ENCODE results near the gene MYO3A. TPM values are rescaled to one million over a fixed set of nuclear protein-coding genes. Genes with fewer than 3 reads are reported as not detected.

MYO3A gene
- polyA plus RNA-seq, 1 donor (not counting 4 experiments of a cell fraction or from before 2014, with no cell fraction given) = not detected

GRCh38 chr10:26046073-26046700 lies 112.2 kb downstream of the MYO3A start:
- no peaks in the 10 kb centered on the region for H3K27me3 ChIP-seq (ENCODE audit: control insufficient read depth, extremely low read depth, insufficient read depth, low read length)
- no peaks in the 10 kb centered on the region for H4K20me1 ChIP-seq (ENCODE audit: control insufficient read depth, extremely low read depth, insufficient read depth, low read length)
- no peaks in the 10 kb centered on the region for H3K9me1 ChIP-seq (ENCODE audit: control insufficient read depth, extremely low read depth, insufficient read depth, low read length)
- TF ChIP-seq EZH2 (IDR thresholded peaks at IDR 0.05; ENCODE audit: low read length) (no peak), CTCF (optimal IDR thresholded peaks at IDR 0.05 in 1 of 3, IDR thresholded peaks at IDR 0.05 in 1 of 3, conservative IDR thresholded peaks at IDR 0.05 in 1 of 3; ENCODE audit: extremely low read depth in 1 of 3, insufficient read depth in 2 of 3, low read length in 3 of 3) (no peak)
- no peak overlapping the region for H3K9ac ChIP-seq (ENCODE audit: control insufficient read depth, extremely low read depth, insufficient read depth, low read length)
- H3K4me2 ChIP-seq (ENCODE audit: control insufficient read depth, extremely low read depth, insufficient read depth, low read depth, low read length) = no peak overlapping the region
- no peak for FAIRE-seq
- no peaks in the 10 kb centered on the region for H3K4me1 ChIP-seq (ENCODE audit: control insufficient read depth, extremely low read depth, insufficient read depth, low read length)
- no peaks in the 10 kb centered on the region for H3K9me3 ChIP-seq (ENCODE audit: control insufficient read depth, low read depth, low read length)
- DNase-seq (ENCODE audit: low read depth, low spot score) = no peak
- no peak overlapping the region for H2AFZ ChIP-seq (ENCODE audit: control insufficient read depth, low read length)
- H3K36me3 ChIP-seq (ENCODE audit: control insufficient read depth in 2 of 2, extremely low read depth in 1 of 2, insufficient read depth in 2 of 2, low read length in 2 of 2) = no peaks in the 10 kb centered on the region
- H3K4me3 ChIP-seq (ENCODE audit: control insufficient read depth in 2 of 3, extremely low read depth in 1 of 3, insufficient read depth in 2 of 3, low read depth in 1 of 3, low read length in 3 of 3) = no peak overlapping the region
- dilution Hi-C loops (cut with MboI; ENCODE audit: extremely low pct_ligation_motif_present, low sequenced_read_pairs) = no loop called here
- H3K79me2 ChIP-seq (ENCODE audit: control insufficient read depth, insufficient read depth, low read length) = no peaks in the 10 kb centered on the region
- no peak overlapping the region for H3K27ac ChIP-seq (ENCODE audit: control insufficient read depth, insufficient read depth, low read length)

- Histone ChIP-seq H2AFZ (ENCODE audit: control insufficient read depth, low read length) (no peak overlapping the region), H3K27ac (ENCODE audit: control insufficient read depth, insufficient read depth, low read length) (no peak overlapping the region), H3K9me3 (ENCODE audit: control insufficient read depth, low read depth, low read length) (peaks cover under 1% of the 10 kb centered on the region), H3K27me3 (ENCODE audit: control insufficient read depth, extremely low read depth, insufficient read depth, low read length) (no peaks in the 10 kb centered on the region), H4K20me1 (ENCODE audit: control insufficient read depth, extremely low read depth, insufficient read depth, low read length) (no peaks in the 10 kb centered on the region), H3K4me1 (ENCODE audit: control insufficient read depth, extremely low read depth, insufficient read depth, low read length) (no peaks in the 10 kb centered on the region), H3K9me1 (ENCODE audit: control insufficient read depth, extremely low read depth, insufficient read depth, low read length) (no peaks in the 10 kb centered on the region), H3K36me3 (ENCODE audit: control insufficient read depth in 2 of 2, extremely low read depth in 1 of 2, insufficient read depth in 2 of 2, low read length in 2 of 2) (no peaks in the 10 kb centered on the region), H3K79me2 (ENCODE audit: control insufficient read depth, insufficient read depth, low read length) (no peaks in the 10 kb centered on the region), H3K4me3 (ENCODE audit: control insufficient read depth in 2 of 3, extremely low read depth in 1 of 3, insufficient read depth in 2 of 3, low read depth in 1 of 3, low read length in 3 of 3) (no peak overlapping the region), H3K4me2 (ENCODE audit: control insufficient read depth, extremely low read depth, insufficient read depth, low read depth, low read length) (no peak overlapping the region), H3K9ac (ENCODE audit: control insufficient read depth, extremely low read depth, insufficient read depth, low read length) (no peak overlapping the region)
- FAIRE-seq = no peak
- DNase-seq (ENCODE audit: low read depth, low spot score) = no peak
- dilution Hi-C loops (cut with MboI; ENCODE audit: extremely low pct_ligation_motif_present, low sequenced_read_pairs) = no loop called here
- TF ChIP-seq EZH2 (IDR thresholded peaks at IDR 0.05; ENCODE audit: low read length) (no peak), CTCF (optimal IDR thresholded peaks at IDR 0.05 in 1 of 3, IDR thresholded peaks at IDR 0.05 in 1 of 3, conservative IDR thresholded peaks at IDR 0.05 in 1 of 3; ENCODE audit: extremely low read depth in 1 of 3, insufficient read depth in 2 of 3, low read length in 3 of 3) (no peak)
Measured at GRCh38 chr10:26048756-26049155, 114.7 kb downstream of the MYO3A start.
